LoVo (cell line): Measurements from ENCODE around the gene DOK6.

ENCODE experiments used
- DNase-seq: peaks from one replicate; pipeline ENCODE4 v3.0.0-alpha.2; 2016; ENCODE audit warnings: low spot score

DOK6 gene

DNA sequence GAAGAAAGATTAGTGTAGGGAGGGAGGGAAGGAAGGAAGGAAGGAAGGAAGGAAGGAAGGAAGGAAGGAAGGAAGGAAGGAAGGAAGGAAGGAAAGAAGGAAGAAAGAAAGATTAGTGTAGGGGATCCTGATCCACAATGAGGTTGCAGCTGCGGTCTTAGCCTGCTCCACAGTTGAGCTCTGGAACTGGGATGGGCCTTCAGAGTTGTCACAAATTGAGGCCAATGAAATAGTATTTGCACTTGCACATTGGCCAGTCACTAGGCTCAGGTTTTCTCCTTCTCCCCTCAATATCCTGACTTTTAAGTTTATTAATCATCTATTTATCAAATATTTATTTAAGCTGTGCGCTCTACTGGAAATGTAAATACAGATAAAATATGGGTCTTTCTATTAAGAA lies 34.3 kb downstream of the DOK6 start:
- DNase-seq = no peak

DNA sequence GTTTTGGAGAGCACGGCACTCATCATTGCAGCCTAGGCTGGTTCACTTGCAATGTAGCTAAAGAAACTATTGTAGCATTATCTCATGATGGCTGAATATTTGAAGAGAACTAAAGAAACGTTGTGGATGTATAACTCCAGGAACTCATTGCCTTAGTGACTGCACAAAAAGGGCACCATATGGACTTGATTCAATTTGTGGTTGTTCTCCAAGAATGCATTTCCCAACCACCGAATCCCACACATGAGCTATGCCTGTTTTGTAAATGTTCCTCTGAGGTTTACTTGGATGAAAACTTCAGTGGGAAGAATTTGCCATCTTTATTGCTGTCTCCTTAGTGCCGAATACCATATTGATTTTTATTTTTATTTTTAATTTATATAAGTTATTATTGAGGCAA lies 43.5 kb downstream of the DOK6 start:
- DNase-seq = no peak

DNA sequence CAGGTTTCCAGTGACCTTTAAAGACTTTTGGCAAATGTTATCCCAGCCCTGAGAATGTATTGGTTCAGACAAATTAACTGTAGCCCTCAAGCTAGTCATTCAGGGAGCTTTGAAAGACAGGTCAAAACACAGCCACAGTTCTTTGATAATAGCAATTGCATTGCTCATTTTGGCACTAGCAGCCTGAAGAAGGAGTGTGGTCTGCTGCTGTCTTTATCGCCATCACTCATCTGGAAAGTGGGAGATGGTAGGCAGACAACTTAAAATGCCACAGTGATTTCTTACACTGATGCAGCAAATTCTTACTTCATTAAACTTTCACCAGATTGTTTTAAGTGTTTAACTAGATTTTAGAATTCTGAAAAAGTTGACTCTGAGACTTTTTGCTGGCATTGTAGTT lies 47.2 kb downstream of the DOK6 start:
- DNase-seq = no peak

DNA sequence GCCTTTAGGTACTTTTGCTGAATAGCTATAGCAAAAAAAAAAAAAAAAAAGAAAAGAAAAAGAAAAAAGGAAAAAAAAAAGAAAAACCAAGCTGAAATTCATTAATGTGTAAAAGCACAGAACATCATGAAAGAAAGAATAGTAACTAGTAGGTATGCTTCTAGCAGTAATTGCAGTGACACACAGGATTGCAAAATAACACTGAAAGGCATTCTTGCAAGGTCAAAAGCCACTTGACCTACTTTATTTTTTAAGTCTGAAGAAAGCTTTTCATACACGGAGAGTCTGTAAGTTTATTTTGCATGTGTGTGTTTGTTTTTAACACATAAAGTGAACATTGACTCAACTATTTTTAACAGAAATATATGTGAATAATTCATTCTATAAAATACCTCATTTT lies 54.4 kb downstream of the DOK6 start:
- DNase-seq = no peak

DNA sequence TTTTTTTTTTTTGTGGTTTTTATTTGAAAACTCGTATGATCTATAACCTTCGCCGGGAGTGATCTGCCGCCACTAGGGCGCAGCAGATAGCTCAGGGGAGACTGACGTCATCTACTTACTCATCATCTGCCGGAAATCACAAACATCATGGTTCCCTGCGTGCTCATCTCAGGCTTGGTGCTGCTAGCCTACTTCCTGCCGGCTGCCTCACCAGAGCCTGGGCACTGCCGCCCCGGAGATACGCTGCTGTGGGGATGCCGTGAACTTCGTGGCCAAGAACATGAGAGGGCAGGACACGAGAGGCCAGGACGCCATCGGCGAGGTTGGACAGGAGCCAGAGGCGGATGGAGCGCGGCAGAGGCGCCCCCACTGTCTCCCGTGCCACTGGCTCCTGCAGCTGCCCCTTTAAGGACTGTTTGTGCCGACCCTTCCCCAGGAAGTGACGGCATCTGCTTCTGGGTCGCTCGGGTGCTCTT lies 68.8 kb downstream of the DOK6 start:
- peak; percentile 12 for DNase-seq

DNA sequence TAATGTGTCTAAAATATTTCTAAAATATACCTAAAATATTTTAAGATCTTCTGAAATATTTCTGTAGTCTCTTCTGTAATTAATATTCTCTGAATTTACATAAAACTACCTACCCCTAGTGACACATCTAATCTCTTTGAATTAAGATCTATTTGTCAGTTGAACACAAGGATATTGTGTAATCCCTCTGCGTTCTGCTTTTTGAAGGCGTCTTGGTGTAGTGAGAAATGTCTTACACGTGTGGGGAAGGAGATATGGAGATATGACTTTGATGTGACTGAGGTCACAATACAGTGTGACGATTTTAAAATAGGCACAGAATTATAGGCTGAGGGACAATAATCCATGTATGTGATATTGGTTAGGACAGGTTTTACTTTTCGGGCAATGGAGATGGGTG lies 79.8 kb downstream of the DOK6 start:
- DNase-seq = no peak

DNA sequence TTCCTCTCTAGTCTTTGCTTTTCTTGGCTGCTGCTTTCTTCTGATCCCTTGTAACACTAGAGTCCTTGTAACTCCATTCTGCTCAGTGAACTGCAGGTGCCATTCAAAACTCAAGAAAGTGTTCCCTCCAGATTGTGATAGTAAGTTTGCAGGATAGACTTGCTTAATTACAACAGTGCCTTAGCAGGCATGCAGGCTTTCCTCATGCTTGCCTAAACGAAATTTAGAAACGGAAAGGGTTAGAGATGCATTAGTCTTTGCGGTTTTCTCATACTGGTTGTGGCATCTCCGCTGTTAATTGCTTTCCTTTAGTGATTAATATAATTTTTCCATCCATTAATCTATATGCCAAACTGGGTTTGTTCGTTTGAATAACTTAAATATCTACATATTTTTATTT lies 82.9 kb downstream of the DOK6 start:
- DNase-seq = no peak

DNA sequence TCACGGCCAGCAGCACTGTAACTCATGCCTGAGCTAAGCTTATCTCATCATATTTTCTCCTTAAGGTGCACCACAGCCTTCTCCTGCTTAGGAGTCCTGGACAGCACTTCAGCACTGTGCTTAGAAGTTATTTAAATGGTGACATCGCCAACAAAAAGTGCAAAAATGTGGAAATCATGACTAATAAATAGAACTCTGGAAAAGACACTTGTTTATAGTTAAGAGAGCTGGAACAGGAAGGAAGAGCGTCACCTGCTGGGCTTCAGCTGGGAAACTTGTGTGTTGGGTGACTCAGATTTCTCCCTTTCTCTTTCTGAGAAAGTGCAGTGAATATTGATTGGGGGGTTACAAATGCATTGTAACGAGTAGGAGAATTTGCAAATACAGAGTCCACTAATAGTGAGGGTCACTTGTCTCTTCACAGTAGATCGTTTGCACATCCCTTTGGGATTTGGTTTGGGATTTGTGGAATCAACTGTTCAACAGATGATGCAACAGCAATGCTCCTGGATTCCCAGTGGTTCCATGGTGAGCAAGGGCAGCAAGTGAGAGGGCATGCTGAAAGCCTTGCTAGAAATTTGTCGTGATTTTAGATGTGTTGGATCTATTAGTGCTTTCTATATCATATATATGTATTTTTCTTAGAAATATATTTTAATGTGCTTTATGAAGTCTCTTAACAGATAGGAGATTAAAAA lies 84.2 kb downstream of the DOK6 start:
- DNase-seq = no peak

DNA sequence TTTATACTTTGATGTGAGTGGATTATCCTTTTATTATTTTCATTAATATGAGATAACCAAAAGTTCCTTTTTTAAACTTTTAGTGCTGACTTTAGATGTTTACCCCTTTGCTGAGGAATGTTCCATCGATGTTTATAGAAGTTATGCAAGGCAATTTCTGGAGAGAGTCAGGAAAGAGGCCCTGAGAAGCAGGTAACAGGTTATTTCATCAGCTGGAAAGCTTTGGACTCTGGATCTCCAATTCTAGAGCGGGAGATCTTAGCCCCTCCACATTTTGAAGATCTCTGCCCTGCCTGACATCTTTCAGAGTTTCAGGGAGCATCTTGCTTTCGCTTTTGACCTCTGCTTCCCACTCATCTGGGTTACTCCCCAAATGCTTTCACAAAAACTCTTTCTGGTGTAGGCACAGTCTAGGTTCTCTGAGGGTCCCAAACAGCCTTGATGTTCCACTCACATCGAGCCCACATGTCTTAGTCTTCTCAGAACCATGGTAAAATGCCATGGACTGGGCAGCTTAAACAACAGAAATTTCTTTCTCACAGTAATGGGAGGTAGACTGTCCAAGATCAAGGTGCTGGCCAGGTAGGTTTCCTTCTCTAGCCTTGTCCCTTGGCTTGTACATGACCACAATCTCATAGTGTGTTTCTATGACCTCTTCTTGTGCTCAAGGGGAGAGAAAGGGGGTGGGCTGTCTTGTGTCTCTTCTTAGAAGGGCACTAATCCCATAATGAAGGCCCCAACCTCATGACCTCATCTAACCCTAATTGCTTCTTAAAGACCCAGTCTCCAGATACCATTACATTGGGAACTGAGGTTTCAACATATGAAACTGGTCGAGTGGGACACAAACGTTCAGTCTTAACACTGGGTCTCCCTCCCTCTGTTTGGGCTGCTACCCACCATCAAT lies 87.1 kb downstream of the DOK6 start:
- no peak for DNase-seq

DNA sequence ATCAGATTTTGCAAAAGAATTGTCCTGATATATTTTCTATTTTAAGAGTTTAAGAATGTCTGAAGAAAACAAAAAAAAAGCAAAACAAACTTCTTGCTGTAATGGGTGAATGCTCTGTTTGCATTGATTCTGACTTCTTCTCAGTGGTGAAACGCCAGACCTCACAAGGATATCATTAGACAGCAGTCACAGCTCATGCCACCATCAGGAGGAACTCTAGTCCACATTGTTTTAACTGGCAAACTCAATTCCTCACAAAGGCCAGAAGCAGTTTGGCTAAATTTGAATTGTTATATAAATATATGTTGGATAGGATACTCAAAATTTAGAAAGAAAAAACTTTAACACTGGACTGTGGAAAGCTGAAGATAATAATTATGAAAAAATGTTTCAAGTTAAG lies 89.4 kb downstream of the DOK6 start:
- DNase-seq = no peak

DNA sequence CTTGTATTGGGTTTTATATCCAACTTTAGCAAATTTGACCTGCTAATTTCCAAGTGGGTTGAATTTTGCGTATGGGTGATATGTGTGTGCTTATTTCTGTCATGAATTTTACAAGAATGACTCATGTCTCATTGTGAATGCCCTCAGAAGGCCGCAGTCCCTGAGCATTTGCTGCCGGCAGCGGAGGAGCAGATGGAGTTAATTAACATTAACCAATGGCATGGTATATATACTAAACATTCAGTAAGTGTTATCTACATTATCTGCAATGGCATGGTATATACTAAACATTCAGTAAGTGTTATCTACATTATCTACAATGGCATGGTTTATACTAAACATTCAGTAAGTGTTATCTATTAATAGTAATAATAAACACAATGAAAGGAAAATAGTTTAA lies 90.1 kb downstream of the DOK6 start:
- no peak for DNase-seq

DNA sequence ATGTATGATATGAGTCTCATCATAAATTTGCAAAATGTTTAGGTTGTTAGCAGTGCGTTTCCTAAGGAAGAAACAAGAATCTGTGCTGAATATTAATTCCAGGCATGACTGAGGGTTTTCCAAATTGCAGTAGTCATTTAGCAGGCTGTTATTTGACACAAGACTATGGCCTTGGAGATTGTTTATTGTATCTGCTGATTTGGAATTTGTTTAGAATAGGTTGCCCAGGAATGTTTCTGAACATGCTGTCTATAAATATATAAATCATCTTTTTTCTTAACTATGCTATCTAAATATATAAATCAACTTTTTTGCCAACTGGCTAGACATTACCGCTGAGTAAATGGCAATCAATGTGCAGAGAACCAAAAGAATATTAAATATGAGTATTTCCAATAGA lies 90.9 kb downstream of the DOK6 start:
- no peak for DNase-seq

DNA sequence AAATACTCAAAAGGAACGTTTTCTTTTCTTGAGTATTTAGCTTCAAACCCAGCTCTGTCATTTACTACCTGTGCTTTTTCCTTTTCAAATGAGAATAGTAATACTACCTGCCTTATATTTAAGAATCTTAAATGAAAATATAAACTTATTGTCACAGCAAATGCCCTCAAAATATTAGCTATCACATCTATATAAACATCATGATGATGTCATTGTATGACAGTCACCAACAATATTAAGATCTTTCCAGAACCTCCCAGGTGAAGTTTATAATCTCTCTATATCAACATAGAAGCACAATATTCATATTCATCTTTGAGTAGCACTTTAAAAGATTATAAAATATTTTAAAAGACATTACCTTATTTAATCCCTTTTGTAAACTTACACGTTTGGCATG lies 92.2 kb downstream of the DOK6 start:
- DNase-seq = no peak

DNA sequence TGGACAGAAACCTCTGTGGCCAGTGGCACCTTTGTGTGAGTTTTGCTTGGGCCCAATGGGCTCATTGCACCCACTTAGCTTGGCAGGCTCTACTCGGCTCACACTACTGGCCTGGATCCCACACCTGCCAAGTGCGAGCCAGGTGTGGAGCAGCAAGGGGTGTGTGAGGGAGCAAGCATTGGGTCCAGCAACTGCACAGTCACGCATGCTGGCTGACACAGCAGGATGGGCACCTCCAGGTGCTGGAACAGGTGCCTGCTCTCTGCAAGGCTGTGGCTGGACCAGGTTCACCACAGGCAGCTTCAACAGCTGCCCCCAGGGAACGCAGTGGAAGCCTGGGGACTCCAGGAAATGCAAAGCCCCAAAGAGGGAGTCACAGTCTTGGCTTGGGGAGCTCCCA lies 94.2 kb downstream of the DOK6 start:
- DNase-seq = no peak

DNA sequence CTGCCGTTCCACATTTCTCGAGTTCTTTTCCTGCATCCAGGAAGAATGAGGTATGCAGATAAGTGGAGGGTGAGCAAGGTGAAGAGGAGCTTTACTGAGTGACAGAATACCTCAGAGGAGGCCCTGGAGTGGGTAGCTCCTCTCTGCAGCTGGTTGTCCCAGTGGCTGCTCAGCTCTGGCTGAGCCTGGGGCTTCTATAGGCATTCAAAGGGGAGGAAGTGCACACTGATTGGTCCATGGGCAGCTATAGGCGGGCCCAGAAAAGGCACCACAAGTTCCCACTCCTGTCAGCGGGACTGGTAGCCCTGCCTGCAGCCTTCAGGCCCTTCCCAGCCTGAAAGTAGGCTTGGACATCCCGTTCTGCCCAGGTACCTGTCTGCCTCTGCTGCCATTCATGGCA lies 94.7 kb downstream of the DOK6 start:
- no peak for DNase-seq

DNA sequence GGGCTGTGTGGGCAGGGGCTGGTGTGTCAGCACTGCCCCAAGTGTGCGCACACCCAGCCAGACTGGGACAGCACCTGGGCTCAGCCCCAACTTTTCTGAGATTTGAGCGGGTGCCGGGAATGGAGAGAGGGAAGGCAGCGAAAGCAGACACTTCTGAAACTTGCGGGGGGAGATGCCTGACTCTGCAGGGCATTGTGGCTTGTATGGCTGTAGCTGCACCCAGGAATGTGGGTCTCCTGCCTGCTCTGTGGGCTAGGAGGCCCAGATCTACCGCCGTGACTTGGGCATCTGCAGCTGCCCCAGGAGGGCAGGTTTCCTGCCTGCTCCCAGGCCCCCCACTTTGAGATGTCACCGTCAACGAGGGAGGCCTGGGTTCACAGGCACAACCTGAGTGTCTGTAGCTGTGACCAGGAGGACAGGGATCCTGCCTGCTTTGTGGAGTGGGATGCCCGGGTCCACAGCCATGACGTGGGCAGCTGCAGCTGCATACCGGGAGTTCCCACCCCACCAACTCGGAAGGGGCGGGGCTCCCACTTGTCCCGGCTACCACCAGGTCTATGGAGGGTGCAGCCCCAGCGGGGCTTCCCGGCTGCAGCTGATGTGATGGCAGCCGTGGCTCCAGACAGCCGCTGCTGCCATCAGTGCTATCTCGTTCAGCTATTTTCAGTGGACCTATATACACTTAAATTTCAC lies 95.3 kb downstream of the DOK6 start:
- DNase-seq = no peak

DNA sequence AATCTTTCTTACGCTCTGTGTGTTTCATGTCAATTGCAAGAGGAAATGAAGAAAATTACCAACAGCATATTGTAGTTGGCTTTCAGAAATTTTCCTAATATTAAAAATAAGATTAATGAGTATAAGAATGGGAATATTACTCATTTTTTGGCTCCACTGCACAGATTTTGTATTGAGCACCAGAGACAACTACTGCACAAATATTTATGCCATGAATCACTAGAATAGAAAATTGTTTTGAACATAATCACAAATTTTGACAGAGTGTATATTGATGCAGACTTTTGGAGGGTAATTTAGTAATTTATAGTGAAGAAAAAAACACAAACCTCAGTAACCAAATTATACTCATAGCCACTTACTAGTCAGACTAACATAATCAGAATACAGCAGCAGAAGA lies 118.3 kb downstream of the DOK6 start:
- no peak for DNase-seq

DNA sequence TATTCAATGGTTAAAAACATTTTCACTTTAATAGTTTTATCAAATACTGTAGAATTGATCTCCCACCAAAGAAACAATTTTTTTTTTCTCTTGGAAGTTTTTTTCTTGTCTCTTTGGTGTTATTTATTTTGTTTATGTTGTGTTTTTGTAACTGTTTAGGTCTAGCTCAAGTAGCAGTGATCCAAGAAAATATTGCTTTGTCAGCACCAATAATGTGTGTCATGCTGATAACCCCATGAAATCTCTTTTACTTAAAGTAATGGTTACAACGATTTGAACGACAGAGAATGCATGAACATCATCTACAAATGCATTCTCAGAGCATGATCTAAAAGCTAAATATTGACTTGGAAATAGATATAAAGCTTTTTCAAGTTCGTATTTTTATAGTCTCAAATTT lies 122.9 kb downstream of the DOK6 start:
- DNase-seq = no peak

DNA sequence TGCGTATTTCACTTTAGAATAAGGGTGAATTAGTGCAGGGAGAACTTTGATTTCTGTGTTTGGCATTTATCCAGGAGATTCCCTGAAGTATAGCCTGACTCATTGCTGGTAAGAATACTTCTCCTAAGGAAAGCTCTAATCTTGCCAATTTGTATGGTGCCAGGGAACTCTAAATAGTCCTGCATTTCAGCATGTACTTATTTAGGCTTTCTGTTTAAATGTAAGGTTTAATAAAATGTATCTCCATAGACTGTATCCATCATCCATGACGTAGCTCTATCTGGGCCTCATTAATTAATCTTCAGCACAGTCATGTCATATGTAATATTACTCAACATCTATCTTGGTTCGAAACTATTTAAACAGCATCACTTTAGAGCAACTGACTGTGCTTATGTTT lies 127.7 kb downstream of the DOK6 start:
- DNase-seq = no peak

DNA sequence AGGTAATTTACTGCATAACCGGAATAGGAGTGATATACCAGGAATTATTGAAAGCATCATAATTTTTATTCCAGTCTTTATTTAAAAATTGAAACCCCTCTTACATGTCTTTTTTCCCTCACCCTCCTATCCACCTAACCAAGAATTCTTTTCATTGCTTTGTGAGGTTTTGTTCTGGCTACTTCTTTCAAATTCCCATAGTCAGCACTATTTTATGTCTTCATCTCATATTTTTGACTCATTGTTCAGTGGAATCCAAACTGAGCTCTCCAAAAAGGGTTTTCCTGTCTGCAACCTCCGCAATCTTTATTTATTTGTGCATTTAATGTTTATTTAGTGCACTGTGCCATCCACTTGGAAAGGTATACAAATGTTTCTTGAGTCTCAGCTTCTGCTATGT lies 128.5 kb downstream of the DOK6 start:
- no peak for DNase-seq

DNA sequence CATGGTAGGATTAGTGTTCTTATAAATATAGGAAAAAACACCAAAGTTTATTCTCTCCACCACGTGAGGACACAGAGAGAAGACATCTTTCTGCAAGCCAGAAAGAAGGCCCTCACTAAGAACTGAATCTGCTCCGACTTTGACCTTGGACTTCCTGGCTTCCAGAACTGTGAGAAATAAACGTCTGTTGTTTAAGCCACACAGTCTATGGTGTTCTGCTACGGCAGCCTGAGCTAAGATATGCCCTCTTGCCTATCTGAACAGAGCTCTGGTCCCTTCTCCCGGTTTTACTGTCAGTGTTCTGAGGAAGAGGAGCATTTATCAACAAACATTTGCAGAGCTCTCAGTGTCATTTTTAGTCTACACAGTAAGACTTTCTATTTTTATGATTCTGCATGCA lies 131.3 kb downstream of the DOK6 start:
- DNase-seq = no peak

DNA sequence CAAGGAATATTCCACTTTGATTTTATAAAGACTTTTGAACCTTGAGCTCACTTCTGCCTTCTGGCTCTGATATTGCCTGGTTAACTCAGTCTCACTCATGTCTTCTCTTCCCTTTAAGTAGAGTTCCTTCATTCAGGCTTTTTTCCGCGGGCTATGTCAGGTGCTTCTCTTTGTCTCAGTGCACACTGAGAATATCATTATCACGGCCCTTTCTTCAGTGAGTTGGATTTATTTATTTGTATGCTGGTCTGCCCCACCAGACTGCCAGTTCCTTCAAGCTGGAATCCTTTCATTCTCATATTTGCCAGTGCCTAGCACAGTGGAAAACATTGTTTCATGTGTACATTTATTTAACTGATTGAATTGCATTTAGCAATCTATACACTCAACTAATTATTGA lies 136.5 kb downstream of the DOK6 start:
- DNase-seq = no peak

DNA sequence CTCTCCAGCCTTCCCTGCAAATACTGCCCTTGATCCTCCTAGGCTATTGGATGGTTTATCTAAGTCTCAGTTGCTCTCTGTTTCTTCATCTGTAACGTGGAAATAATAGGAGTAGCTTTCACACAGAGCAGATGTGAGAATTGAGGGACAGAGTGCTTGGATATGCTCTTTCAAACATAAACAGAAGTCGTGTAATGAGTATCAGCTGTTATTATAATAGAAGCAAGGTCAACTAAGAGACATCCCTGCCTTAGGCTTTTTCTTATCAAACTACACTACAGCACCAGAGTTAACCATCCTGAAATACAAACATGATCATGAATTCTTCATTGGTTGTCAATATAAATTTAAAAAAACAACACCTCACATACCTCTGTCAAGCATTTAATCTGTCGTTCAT lies 138.2 kb downstream of the DOK6 start:
- no peak for DNase-seq
